Lung microvascular endothelial cell (primary cell): ENCODE measurements around the gene SRSF8. TPM values are rescaled to one million over a fixed set of nuclear protein-coding genes. Genes with fewer than 3 reads are reported as not detected.
"Not testable (repeated sequence)": the region's sequence is repeated elsewhere in the genome, so short reads cannot be mapped to it uniquely, and the experiment has no call there.

Experiments used
- DNase-seq, 2 donors: peaks; one replicate each; pipeline versions ENCODE4 v3.0.0 to v3.0.0-alpha.2; 2010; ENCODE audit warnings: low read depth in 2 of 2
- total RNA-seq: library from RNA; depleted of rRNA; stranded (reverse); fragments of >200 nt; gene quantifications from 2 replicates; pipeline ENCODE4 v1.2.1, GENCODE V29; 2014

The SRSF8 gene
- 17.9 and 20.4 TPM in 2 replicates for total RNA-seq

DNA sequence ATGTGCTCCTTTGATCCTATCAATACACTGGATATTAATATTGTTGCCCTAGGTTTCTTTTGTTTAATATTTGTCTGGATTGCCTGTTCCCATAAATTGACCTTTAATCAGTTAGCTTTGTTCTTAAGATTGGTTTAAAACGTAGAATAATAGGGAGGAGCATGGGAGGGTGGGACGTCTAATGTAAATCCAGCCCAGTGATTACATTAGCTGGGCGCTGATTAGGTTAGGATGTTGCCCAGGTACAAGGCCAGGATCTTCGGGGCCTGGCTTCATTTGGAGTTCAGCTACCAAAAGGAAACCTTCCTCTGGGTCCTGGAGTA lies at the start of gene SRSF8:
TSS of gene SRSF8 (plus strand) at position 204 of the 323 bp plus-strand sequence. CDS start 308 bp downstream, outside the sequence.
- DNase-seq, result no peak

GRCh38 chr11:95021468-95021867 lies 45.3 kb upstream of the SRSF8 start:
- not testable (repeated sequence) for DNase-seq

DNA sequence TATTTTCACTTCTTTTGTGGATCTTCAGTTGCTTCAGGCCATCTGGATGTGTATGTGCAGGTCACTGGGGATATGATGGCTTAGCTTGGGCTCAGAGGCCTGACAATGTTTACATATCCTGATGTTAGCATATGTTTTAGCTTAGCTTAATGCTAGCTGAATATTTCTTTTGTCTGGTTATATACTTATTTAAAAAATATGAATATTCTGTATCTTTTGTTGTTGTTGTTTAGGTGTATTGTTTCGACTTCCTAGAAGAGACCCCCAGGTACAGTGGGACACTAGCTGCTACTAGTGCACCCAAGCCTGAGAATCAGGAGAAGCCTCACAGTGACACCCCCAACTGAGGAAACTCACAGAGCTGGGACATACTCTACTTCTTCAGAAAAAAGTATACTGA lies 41.8 kb upstream of the SRSF8 start, which contains the start of gene KDM4E:
TSS of gene KDM4E (plus strand) at position 301 of the 400 bp plus-strand sequence. CDS start 300 bp downstream, outside the sequence.
- no peak for DNase-seq

DNA sequence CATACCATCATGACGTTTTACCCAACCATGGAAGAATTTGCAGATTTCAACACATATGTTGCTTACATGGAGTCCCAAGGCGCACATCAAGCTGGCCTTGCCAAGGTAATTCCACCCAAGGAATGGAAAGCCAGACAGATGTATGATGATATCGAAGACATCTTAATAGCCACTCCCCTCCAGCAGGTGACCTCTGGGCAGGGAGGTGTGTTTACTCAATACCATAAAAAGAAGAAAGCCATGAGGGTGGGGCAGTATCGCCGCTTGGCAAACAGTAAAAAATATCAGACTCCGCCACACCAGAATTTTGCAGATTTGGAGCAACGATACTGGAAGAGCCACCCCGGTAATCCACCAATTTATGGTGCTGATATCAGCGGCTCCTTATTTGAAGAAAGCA lies 41.1 kb upstream of the SRSF8 start:
- DNase-seq, result not testable (repeated sequence)

DNA sequence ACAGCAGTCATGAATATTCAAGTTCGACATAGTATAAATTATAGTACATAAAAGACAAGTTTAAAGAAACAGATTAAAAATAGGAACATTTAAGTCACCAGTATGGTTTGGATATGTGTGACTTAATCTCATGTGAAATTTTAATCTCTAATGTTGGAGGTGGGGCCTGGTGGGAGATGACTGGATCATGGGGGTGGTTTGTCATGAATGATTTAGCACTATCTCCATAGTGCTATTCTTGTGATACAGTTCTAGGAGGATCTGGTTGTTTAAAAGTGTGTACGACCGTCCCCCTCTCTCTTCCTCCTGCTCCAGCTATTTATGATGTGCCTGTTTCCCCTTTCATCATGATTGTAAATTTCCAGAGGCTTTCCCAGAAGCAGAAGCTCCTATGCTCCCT lies 38.4 kb upstream of the SRSF8 start:
- DNase-seq, result no peak

DNA sequence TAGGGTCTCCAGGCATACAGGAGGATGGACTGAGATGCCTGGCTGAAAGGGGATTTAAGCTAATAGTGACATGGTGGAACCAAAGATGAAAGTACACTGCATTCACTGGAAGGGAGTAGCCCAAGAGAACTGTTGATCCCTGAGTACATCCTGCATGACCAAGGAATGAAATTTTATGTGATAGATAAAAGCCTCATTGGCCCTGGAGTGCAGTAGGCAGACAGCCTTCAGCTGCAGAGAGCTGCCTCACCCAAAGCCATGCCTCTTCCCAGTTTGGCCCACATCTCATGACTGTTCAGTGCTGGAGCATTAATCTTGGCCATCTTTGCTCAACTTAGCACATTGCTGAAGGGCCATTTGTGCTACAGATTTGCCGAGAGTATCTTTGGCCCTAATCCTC lies 33.7 kb upstream of the SRSF8 start:
- DNase-seq, result no peak

- DNase-seq, result no peak
These were observed 31.4 kb upstream of the SRSF8 start for GRCh38 chr11:95035316-95035715.

DNA sequence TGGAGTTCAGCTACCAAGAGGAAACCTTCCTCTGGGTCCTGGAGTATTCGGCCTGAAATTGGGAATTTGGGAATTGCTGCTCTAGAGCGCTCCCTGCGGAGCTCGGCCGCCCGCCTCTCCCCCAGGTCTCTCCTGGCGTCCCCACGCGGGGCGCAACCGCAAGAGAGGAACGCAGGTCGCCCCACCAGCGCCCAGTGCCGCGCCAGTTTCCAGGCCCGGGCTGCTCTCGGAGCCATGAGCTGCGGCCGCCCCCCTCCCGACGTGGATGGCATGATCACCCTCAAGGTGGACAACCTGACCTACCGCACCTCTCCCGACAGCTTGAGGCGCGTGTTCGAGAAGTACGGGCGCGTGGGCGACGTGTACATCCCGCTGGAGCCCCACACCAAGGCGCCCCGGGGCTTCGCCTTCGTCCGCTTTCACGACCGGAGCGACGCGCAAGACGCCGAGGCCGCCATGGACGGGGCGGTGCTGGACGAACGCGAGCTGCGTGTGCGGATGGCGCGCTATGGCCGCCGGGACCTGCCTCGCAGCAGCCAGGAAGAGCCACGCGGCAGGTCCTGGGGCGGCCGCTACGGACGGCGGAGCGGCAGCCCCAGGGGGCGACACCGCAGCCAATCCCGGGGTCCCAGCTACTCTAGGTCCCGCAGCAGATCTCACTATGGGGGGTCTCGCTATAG lies 29.2 kb upstream of the SRSF8 start:
- DNase-seq, result peak in 1 of 2 donors; percentile 13

DNA sequence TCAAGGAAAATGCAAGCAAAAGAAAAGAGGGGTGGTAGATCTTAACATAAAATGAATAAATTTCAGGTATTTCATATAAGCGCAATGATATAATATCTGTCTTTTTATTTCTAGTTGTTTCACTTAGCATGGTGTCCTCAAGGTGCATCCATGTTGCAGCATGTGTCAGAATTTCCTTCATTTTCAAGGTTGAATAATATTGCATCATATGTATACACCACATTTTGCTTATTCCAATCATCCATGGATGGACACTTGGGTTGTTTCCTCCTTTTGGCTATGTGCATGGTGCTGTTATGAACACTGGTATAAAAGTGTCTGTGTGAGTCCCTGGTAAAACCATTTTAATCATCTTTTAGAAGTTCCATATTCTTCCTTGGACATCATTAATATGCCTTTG lies 24.5 kb upstream of the SRSF8 start:
- DNase-seq, result no peak

GRCh38 chr11:95042906-95043305 lies 23.8 kb upstream of the SRSF8 start:
- no peak for DNase-seq

DNA sequence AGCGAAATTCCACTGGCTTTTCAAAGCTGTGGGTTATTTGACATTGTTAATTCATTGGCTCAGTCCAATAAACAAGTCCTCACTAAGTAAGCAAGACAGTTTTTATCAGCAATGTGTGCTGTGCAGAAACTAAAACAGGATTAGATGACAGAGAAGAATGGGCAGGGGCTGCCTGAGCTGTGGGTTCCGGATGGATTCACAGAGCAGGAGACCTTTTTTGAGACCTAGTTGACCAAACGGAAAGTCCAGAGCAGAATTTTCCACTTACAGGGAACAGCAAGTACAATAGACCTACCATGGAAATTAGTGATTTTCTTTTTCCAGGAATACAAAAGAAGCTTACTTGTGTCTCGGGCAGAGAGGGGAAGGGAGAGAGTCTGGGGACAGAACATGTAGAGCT lies 22.7 kb upstream of the SRSF8 start:
- no peak for DNase-seq

GRCh38 chr11:95045812-95046211 lies 20.9 kb upstream of the SRSF8 start:
- no peak for DNase-seq

GRCh38 chr11:95049122-95049521 lies 17.6 kb upstream of the SRSF8 start, which contains the start of gene KDM4F:
Gene KDM4F (plus strand): TSS chr11:95049422.
- not testable (repeated sequence) for DNase-seq

- DNase-seq, result no peak
These were observed 16.0 kb upstream of the SRSF8 start for GRCh38 chr11:95050595-95051202.

- DNase-seq, result no peak
These were observed 12.4 kb upstream of the SRSF8 start for GRCh38 chr11:95054356-95054755.

DNA sequence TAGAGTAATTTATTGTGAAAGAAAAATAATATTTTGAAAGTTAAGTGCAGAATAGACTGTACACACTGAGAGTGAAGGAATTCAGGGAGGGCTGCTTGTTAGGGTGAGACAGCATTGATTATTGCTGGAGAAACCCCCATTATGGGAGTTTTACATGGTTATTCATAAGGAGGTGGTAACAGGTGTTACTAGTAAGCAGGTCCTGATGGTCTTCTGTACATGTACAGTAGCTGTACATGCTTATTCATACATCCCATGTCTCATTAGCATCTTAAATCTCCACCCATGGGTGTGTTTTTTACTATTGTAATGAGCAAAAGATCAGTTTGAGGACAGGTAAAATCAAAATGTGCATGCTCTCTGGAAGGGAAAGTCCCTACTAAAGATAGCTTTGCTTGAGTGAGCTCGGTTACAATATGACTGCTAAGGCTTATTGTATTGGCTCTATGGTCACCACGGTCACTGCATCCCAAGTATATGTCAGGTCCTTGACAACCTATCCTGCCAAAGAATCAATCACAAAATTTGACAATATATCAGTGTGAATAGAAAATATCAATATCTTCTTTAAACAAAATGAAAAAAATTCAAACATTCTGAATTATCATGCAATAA lies 11.3 kb upstream of the SRSF8 start:
- DNase-seq, result no peak

- no peak for DNase-seq
These were observed 8.8 kb upstream of the SRSF8 start for GRCh38 chr11:95057959-95058358.

- no peak for DNase-seq
These were observed 8.1 kb upstream of the SRSF8 start for GRCh38 chr11:95058621-95059020.

GRCh38 chr11:95059046-95059445 lies 7.7 kb upstream of the SRSF8 start:
- no peak for DNase-seq

DNA sequence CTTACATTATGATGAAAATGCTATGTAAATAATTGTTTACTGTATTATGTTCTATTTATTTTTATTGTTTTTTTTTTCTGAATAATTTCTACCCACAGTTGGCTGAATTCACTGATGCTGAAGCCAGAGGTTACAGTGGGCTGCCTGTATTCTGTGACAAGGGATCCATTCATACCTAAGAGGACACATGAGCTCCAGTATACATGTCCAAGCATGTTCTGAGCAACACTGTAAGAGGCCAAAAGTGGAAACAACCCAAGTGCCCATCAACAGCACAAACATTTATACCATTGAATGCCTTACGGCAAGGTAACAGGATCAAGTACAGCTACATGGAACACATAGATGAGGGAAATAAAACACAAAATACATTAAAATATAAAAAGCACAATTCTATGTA lies 1.4 kb upstream of the SRSF8 start:
- no peak for DNase-seq

DNA sequence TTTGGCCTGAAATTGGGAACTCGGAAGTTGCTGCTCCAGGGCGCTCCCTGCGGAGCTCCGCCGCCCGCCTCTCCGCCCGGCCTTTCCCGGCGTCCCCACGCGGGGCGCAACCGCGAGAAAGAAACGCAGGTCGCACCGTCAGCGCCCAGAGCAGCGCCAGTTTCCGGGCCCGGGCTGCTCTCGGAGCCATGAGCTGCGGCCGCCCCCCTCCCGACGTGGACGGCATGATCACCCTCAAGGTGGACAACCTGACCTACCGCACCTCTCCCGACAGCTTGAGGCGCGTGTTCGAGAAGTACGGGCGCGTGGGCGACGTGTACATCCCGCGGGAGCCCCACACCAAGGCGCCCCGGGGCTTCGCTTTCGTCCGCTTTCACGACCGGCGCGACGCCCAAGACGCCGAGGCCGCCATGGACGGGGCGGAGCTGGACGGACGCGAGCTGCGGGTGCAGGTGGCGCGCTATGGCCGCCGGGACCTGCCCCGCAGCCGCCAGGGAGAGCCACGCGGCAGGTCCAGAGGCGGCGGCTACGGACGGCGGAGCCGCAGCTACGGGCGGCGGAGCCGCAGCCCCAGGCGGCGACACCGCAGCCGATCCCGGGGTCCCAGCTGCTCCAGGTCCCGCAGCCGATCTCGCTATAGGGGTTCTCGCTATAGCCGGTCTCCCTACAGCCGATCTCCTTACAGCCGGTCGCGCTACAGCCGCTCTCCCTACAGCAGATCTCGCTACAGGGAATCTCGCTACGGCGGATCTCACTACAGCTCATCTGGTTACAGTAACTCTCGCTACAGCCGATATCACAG lies 521 bp downstream of the SRSF8 start:
- peak; percentile 80 to 82 for DNase-seq

DNA sequence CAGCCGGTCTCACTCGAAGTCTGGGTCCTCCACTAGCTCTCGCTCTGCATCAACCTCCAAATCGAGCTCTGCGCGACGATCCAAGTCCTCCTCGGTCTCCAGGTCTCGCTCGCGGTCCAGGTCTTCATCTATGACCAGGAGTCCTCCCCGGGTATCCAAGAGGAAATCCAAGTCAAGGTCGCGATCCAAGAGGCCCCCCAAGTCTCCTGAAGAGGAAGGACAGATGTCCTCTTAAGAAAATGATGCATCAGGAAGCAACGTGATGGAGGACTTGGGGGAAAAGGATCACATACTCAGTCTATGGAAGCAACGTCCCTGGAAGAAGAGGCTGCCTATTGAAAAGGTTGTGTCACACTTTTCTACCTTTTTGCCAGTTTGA lies 1.1 kb downstream of the SRSF8 start:
- peak in 1 of 2 donors; percentile 9 for DNase-seq
